Effector memory CD4-positive, alpha-beta T cell (primary cell): Measurements from ENCODE around the gene GLYATL1.

ENCODE experiments used
- DNase-seq, 3 donors: peaks; one replicate each; pipeline ENCODE4 v3.0.0-alpha.2; 2020
- H3K27ac ChIP-seq: 2 replicates; pipeline ENCODE4 v1.7.0; 2013; ENCODE audit warnings: mild to moderate bottlenecking, low read length, moderate library complexity; ENCODE audit not compliant: insufficient read depth, poor library complexity, severe bottlenecking
- H3K27me3 ChIP-seq: replicated peaks from 2 replicates; pipeline ENCODE4 v1.7.0; 2013; ENCODE audit warnings: mild to moderate bottlenecking, low read length; ENCODE audit not compliant: insufficient read depth, control insufficient read depth, poor library complexity, severe bottlenecking
- H3K36me3 ChIP-seq: 2 replicates; pipeline ENCODE4 v1.7.0; 2013; ENCODE audit warnings: mild to moderate bottlenecking, low read length, moderate library complexity; ENCODE audit not compliant: control insufficient read depth, insufficient read depth
- H3K4me1 ChIP-seq: 2 replicates; pipeline ENCODE4 v1.7.0; 2013; ENCODE audit warnings: low read length, mild to moderate bottlenecking; ENCODE audit not compliant: control insufficient read depth, insufficient read depth, poor library complexity, severe bottlenecking
- H3K4me3 ChIP-seq: 2 replicates; pipeline ENCODE4 v1.7.0; 2013; ENCODE audit warnings: low read length, low read depth, mild to moderate bottlenecking; ENCODE audit not compliant: insufficient read depth, poor library complexity, severe bottlenecking
- H3K9me3 ChIP-seq: 2 replicates; pipeline ENCODE4 v1.7.0; 2013; ENCODE audit warnings: mild to moderate bottlenecking, low read length, moderate library complexity; ENCODE audit not compliant: control insufficient read depth

Gene GLYATL1

DNA sequence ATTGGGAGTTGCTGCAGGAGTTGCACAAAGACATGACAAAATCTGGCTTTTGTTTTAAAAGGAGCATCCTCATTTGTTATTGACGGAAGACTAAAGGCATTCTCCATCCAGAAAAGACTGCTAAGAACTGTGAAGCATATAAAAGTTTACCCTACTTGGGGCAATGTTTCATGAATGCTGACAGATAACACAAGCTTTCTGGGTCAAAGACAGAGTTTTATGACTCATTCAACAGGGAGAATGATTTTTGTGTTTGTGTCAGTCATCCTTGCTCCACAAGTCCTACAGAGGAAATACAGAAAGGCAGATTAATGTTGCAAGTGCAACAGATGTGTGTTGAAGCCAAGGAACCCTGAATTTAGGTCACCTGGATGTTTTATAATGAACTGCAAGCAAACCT lies 2.5 kb downstream of the GLYATL1 start:
- H3K36me3 ChIP-seq: no peaks in the 10 kb centered on the region
- no peak for DNase-seq
- no peaks in the 10 kb centered on the region for H3K4me1 ChIP-seq
- no peaks in the 10 kb centered on the region for H3K9me3 ChIP-seq
- H3K4me3 ChIP-seq: no peak overlapping the region
- no peaks in the 10 kb centered on the region for H3K27me3 ChIP-seq
- H3K27ac ChIP-seq: no peak overlapping the region

GRCh38 chr11:58945663-58946062 lies 6.4 kb downstream of the GLYATL1 start:
- Histone ChIP-seq H3K27ac (no peak overlapping the region), H3K27me3 (no peaks in the 10 kb centered on the region), H3K4me3 (no peak overlapping the region), H3K9me3 (no peaks in the 10 kb centered on the region), H3K4me1 (no peaks in the 10 kb centered on the region), H3K36me3 (no peaks in the 10 kb centered on the region)
- no peak for DNase-seq

DNA sequence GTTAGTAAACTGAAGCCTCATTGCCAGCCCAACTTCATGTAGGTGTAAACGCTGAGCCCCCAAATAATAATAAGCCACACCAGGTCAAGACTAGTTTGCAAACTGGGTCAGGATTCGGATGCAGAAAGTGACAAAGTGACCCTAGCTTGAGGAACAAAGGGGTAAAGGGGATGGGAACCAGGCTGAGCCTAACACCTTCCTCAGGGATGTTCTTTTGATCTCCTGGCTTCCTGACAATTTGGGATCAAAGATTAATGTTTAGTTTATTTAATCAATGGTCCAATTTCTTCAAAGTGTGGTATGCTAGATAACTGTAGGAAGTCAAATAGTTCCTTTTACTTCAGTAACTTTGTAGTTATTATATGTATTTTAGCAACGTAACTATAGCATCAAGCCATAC lies 9.9 kb downstream of the GLYATL1 start:
- Histone ChIP-seq H3K27me3 (no peaks in the 10 kb centered on the region), H3K4me1 (no peaks in the 10 kb centered on the region), H3K27ac (no peak overlapping the region), H3K4me3 (no peak overlapping the region), H3K9me3 (no peaks in the 10 kb centered on the region), H3K36me3 (no peaks in the 10 kb centered on the region)
- no peak for DNase-seq

- H3K4me1 ChIP-seq: no peaks in the 10 kb centered on the region
- H3K9me3 ChIP-seq: no peaks in the 10 kb centered on the region
- no peak overlapping the region for H3K4me3 ChIP-seq
- DNase-seq: no peak
- H3K27ac ChIP-seq: no peak overlapping the region
- H3K27me3 ChIP-seq: no peaks in the 10 kb centered on the region
- no peaks in the 10 kb centered on the region for H3K36me3 ChIP-seq
Observed at GRCh38 chr11:58957922-58958321, 18.6 kb downstream of the GLYATL1 start.

GRCh38 chr11:58958500-58958899 lies 19.2 kb downstream of the GLYATL1 start:
- Histone ChIP-seq H3K27ac (no peak overlapping the region), H3K9me3 (no peaks in the 10 kb centered on the region)
- DNase-seq: no peak

GRCh38 chr11:58963551-58964104 lies 24.3 kb downstream of the GLYATL1 start:
- DNase-seq: no peak
- no peaks in the 10 kb centered on the region for H3K4me1 ChIP-seq
- no peak overlapping the region for H3K27ac ChIP-seq
- no peaks in the 10 kb centered on the region for H3K27me3 ChIP-seq
- no peak overlapping the region for H3K4me3 ChIP-seq
- no peaks in the 10 kb centered on the region for H3K9me3 ChIP-seq
- H3K36me3 ChIP-seq: no peaks in the 10 kb centered on the region

More at GRCh38 chr11:58958500-58958899, 19.2 kb downstream of the GLYATL1 start:
- Histone ChIP-seq H3K4me3 (no peak overlapping the region), H3K27me3 (no peaks in the 10 kb centered on the region), H3K4me1 (no peaks in the 10 kb centered on the region), H3K36me3 (no peaks in the 10 kb centered on the region)

- H3K9me3 ChIP-seq: no peaks in the 10 kb centered on the region
- H3K4me3 ChIP-seq: no peak overlapping the region
- no peaks in the 10 kb centered on the region for H3K4me1 ChIP-seq
- no peaks in the 10 kb centered on the region for H3K27me3 ChIP-seq
- H3K36me3 ChIP-seq: no peaks in the 10 kb centered on the region
- H3K27ac ChIP-seq: no peak overlapping the region
- no peak for DNase-seq
Observed at GRCh38 chr11:58965246-58965985, 26.1 kb downstream of the GLYATL1 start.

- no peak for DNase-seq
- no peaks in the 10 kb centered on the region for H3K36me3 ChIP-seq
- H3K4me3 ChIP-seq: no peak overlapping the region
- no peaks in the 10 kb centered on the region for H3K27me3 ChIP-seq
- H3K4me1 ChIP-seq: no peaks in the 10 kb centered on the region
- H3K27ac ChIP-seq: no peak overlapping the region
- no peaks in the 10 kb centered on the region for H3K9me3 ChIP-seq
Observed at GRCh38 chr11:58968251-58968711, 29.0 kb downstream of the GLYATL1 start.

- H3K9me3 ChIP-seq: no peaks in the 10 kb centered on the region
- H3K4me1 ChIP-seq: no peaks in the 10 kb centered on the region
- no peaks in the 10 kb centered on the region for H3K27me3 ChIP-seq
- no peak overlapping the region for H3K4me3 ChIP-seq
- no peak for DNase-seq
- no peak overlapping the region for H3K27ac ChIP-seq
- no peaks in the 10 kb centered on the region for H3K36me3 ChIP-seq
Observed at GRCh38 chr11:58977470-58977869, 38.2 kb downstream of the GLYATL1 start.

GRCh38 chr11:58979222-58979621 lies 39.9 kb downstream of the GLYATL1 start:
- DNase-seq: no peak
- Histone ChIP-seq H3K9me3 (no peaks in the 10 kb centered on the region), H3K36me3 (no peaks in the 10 kb centered on the region)

More at GRCh38 chr11:58979222-58979621, 39.9 kb downstream of the GLYATL1 start:
- Histone ChIP-seq H3K27me3 (no peaks in the 10 kb centered on the region), H3K4me3 (no peak overlapping the region), H3K4me1 (no peaks in the 10 kb centered on the region), H3K27ac (no peak overlapping the region)
